ENCODE data around the gene THBD.
"Not testable (repeated sequence)": the region's sequence is repeated elsewhere in the genome, so short reads cannot be mapped to it uniquely, and the experiment has no call there.

The THBD gene

DNA sequence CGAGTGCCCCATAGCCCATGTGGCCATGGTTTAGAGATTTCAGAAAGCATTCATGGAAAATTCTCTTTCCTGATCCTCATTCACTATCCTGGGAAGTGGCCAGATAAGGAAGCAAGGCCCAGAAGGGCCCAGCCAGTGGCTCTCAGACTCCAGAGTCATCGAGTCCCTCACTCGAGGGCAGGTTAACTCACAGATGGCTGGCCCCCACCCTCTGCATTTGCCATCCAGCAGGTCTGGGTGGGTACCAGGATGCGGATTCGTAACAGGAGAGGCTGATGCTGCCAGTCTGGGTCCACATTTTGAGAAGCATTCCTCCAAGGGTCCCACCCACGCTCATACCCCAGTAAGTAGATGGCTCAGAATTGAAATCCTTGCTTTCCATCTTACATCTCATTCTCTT, 18.1 kb downstream of the THBD start:
- no peak for DNase-seq (ENCODE audit: low read depth)
- TF ChIP-seq, protein P1, sequence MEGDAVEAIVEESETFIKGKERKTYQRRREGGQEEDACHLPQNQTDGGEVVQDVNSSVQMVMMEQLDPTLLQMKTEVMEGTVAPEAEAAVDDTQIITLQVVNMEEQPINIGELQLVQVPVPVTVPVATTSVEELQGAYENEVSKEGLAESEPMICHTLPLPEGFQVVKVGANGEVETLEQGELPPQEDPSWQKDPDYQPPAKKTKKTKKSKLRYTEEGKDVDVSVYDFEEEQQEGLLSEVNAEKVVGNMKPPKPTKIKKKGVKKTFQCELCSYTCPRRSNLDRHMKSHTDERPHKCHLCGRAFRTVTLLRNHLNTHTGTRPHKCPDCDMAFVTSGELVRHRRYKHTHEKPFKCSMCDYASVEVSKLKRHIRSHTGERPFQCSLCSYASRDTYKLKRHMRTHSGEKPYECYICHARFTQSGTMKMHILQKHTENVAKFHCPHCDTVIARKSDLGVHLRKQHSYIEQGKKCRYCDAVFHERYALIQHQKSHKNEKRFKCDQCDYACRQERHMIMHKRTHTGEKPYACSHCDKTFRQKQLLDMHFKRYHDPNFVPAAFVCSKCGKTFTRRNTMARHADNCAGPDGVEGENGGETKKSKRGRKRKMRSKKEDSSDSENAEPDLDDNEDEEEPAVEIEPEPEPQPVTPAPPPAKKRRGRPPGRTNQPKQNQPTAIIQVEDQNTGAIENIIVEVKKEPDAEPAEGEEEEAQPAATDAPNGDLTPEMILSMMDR (IDR thresholded peaks at IDR 0.05; ENCODE audit: low read depth, low read length) = no peak
- no peak for TF ChIP-seq POLR2A (IDR thresholded peaks at IDR 0.05; ENCODE audit: extremely low read depth, insufficient read length)
- TF ChIP-seq MYC (IDR thresholded peaks at IDR 0.05; ENCODE audit: low read depth, low read length) = no peak
- no peak for TF ChIP-seq MAX (IDR thresholded peaks at IDR 0.05; ENCODE audit: low read depth, low read length)
- H3K4me3 ChIP-seq (ENCODE audit: low read depth, low read length) = no peak overlapping the region

GRCh38 chr20:23029324-23029723, 20.1 kb downstream of the THBD start:
- H3K4me3 ChIP-seq (ENCODE audit: low read depth, low read length) = no peak overlapping the region
- TF ChIP-seq, protein P1 (IDR thresholded peaks at IDR 0.05; ENCODE audit: low read depth, low read length) = no peak
- TF ChIP-seq MAX (IDR thresholded peaks at IDR 0.05; ENCODE audit: low read depth, low read length) (0 out of 2 replicates have a peak, but pooled peaks have one; percentile 10), MYC (IDR thresholded peaks at IDR 0.05; ENCODE audit: low read depth, low read length) (no peak)
- DNase-seq (ENCODE audit: low read depth) = no peak

GRCh38 chr20:23028392-23028791, 21.1 kb downstream of the THBD start:
- H3K4me3 ChIP-seq (ENCODE audit: low read depth, low read length) = no peak overlapping the region
- DNase-seq (ENCODE audit: low read depth) = no peak
- no peak for TF ChIP-seq POLR2A (IDR thresholded peaks at IDR 0.05; ENCODE audit: extremely low read depth, insufficient read length)
- no peak for TF ChIP-seq MYC (IDR thresholded peaks at IDR 0.05; ENCODE audit: low read depth, low read length)
- TF ChIP-seq MAX (IDR thresholded peaks at IDR 0.05; ENCODE audit: low read depth, low read length) = no peak
- TF ChIP-seq, protein P1 (IDR thresholded peaks at IDR 0.05; ENCODE audit: low read depth, low read length) = no peak

GRCh38 chr20:23027721-23028120, 21.8 kb downstream of the THBD start:
- peak; percentile 73 for DNase-seq (ENCODE audit: low read depth)
- TF ChIP-seq, protein P1 (IDR thresholded peaks at IDR 0.05; ENCODE audit: low read depth, low read length) = no peak
- TF ChIP-seq MAX (IDR thresholded peaks at IDR 0.05; ENCODE audit: low read depth, low read length) = no peak
- no peak for TF ChIP-seq MYC (IDR thresholded peaks at IDR 0.05; ENCODE audit: low read depth, low read length)
- TF ChIP-seq POLR2A (IDR thresholded peaks at IDR 0.05; ENCODE audit: extremely low read depth, insufficient read length) = no peak
- H3K4me3 ChIP-seq (ENCODE audit: low read depth, low read length) = no peak overlapping the region

DNA sequence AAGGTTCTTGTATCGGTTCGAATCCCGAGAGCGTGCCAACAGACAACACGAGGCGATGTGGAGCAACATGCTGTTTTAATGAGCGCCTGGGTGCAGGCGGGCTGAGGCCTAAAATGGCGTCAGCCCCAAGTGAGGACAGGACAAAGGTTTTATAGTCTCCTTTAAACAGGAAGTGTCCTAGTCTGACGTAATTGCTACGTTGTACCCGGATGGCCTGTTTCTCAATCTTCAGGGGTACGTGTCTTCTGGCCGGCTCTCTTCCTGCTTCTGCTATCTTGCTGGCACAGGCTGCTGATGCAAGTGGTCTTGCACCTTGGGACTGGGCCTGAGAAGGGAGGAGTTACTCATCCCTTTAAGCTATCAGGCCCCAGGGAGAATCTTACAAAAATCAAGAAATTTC, 24.0 kb downstream of the THBD start:
- not testable (repeated sequence) for H3K4me3 ChIP-seq (ENCODE audit: low read depth, low read length)
- peak; percentile 93 for DNase-seq (ENCODE audit: low read depth)

DNA sequence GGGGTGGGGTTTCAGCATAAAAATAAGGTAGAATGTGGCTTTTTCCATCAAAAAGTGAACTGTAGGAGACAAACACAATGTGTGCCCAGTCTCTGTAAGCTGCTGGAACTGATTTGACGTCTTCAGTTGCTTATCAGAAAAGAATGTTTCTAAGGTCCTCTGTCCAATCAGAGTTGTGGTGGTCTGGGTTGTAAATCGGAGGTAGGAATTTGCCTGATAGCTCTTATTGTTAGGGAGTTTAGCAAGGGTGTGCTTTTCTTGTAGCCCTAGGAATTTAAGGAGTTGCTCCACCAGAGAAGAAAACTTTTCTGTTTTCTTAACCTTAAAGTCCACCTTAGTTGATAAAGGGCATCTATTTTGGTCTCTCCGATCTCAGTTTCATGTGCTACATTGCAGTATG, 24.8 kb downstream of the THBD start:
- no peak for DNase-seq (ENCODE audit: low read depth)
- no peak overlapping the region for H3K4me3 ChIP-seq (ENCODE audit: low read depth, low read length)
- TF ChIP-seq, protein P1 (IDR thresholded peaks at IDR 0.05; ENCODE audit: low read depth, low read length) = no peak
- TF ChIP-seq MAX (IDR thresholded peaks at IDR 0.05; ENCODE audit: low read depth, low read length) = no peak
- no peak for TF ChIP-seq POLR2A (IDR thresholded peaks at IDR 0.05; ENCODE audit: extremely low read depth, insufficient read length)

Data from NB4 (cell line).